HG03064 (cell line): ENCODE data around the gene FOXL1.

Experiments
- ATAC-seq: cut with Tn5 transposase; IDR thresholded peaks from one replicate; pipeline ENCODE4 v1.9.1; 2021; ENCODE audit warnings: low read depth; ENCODE audit not compliant: unreplicated experiment

The FOXL1 gene

DNA sequence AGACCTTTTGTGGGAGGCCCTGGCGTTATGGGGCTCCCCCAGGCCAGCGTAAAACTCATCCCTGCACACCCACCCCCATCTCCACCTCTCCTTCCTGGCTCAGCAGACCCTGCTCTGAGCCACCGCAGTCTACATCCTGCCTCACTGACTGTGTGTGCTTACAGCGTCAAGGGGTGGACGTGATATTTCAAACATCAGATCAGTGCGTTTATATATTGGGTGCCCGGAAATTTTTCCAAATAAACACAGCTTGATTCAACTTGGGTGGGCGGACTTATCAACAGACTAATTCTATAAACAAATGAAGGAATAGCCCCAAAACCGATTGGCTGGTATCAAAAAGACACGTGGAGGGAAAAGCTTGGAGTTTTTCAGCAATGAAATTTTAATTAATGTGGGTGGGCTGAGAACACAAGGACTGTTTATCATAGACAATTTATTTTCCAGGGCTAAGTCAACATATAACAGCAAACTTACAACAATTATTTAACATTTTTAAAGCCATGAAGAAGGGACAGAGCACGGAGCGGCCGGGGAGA is at the start of gene FOXL1:
Gene FOXL1, plus strand, starts transcription at position 489 of the 539 bp plus-strand sequence. CDS start 175 bp downstream, outside the sequence.
- ATAC-seq: no peak

GRCh38 chr16:86529160-86529559 is 49.2 kb upstream of the FOXL1 start:
- ATAC-seq: no peak

DNA sequence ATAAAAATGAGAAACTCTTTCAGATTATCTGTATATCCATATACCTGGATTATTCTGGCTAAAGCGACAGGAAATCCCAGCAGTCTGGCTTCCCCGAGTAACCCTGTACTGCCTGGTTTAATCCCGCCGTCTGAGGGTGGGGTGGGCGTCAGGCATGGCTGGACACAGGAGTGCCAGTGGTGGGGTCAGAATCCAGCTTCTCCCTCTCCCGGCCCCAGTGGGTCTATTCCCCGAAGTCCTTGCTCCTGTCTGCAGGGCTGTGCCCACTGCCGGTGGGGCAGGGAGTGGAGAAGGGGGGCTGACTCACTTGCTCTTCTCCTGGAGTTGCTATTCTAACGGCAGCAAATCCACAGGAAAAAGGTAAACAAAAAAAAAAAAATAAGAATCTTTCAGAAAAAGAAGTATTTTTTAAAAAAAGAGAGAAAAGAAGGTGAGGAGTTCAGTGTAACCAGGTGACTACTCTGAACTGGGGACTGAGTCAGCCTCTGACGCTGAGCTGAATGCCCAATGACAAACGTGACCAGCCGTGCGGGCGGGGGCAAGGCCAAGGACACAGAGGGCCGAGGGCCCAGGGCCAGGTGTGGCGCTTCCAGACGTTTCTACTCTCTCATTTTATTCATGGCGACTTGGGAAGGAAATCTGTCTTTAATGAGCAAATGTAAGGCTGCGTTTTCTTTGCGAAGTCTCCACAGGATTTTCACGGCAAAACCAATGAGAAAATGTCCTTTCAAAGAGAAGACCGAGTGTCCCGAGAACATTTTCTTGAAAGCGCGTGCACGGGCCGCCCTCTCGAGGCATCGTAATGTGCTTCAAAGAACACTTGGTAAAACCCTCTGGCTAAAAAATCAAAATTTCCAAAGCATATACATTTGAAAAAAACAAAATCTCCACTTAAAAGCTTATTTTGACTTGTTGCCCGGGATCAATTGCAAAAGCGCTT is 47.8 kb upstream of the FOXL1 start:
- ATAC-seq: no peak

- ATAC-seq: no peak
These were observed 47.2 kb upstream of the FOXL1 start for GRCh38 chr16:86531191-86531545.

DNA sequence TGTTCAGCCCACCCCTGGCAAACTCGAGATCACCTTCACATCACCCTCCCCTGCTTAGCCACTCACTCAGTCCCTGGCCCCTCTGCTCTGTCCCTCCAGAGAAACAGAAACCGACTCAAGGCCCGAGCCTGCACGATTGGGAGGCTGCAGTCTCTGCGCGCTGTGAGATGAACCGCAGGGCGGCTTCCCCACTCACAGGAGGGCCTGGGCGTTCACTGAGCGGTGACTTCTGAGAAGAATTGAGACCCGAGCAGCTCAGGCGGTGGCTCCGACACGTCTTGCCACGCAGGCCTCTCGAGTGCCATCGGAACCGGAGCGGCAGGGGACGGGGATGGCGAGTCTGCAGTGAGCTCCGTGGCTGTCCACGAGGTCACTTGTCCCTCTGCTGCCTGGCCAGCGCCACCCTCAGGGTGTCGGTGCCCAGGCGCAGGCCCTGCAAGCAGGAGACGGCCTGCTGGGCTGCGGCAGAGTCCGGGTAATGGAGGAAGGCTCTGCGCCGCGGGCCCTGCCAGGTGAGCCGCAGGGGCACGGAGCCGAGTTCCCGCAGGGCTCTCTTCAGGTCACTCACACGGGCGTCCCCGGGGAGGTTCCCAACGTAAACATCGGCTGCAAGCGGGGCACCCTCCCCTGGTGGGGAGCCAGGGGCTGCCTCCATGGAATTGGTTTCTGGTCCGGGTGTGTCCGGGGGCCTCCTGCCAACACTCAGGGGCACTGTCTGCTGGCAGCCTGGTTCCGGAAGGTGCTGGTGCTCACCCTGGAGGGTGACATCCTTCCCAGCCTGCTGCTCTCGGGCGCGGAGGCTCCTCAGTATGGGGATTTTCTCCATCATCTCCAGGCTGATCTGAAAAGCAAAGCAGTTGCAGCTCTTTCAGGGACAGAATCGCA is 46.5 kb upstream of the FOXL1 start:
- ATAC-seq: no peak

DNA sequence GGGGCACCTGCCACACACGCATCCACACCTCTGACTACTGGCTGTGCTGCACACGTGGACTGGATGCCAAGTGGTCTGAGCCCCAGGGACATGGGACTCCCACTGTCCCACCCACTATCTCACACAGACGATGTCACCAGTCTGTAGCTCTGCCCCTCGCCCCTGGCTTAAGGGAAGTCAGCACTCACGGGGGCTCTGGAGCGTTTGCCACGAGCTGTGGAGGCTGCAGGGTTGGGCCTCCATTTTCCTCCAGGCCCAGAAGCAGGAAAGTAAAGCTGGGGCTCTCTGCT is 45.9 kb upstream of the FOXL1 start:
- ATAC-seq: no peak

GRCh38 chr16:86533076-86533475 is 45.3 kb upstream of the FOXL1 start:
- ATAC-seq: no peak

DNA sequence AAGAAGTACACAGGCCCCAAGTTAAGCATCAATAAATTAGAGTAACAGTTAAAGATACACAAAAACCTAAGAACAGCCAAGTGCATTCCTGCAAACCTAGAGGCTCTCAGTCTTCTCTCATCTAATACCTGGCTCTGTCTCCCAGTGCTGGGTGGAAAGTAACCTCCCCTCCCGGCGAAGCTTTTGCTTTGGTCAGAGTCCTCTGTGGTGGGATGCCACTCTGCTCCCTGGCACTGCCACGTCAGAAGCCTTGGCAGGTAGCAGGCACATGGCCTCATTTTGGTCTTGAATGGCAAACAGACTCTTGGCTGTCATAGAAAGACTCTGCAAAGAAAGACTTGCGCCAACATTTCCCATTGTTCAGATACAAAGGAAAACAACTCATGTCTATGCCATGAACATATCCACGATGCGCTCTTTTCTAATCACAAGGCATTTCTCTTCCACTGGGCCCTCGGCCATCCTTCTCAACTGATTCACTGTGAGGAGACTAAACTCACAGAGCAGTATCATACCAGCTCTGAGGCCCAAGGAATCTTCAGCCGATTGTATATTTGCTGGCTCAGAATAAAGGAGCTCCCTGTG is 44.5 kb upstream of the FOXL1 start:
- no peak for ATAC-seq

GRCh38 chr16:86534779-86535615 is 43.4 kb upstream of the FOXL1 start:
- ATAC-seq: no peak

DNA sequence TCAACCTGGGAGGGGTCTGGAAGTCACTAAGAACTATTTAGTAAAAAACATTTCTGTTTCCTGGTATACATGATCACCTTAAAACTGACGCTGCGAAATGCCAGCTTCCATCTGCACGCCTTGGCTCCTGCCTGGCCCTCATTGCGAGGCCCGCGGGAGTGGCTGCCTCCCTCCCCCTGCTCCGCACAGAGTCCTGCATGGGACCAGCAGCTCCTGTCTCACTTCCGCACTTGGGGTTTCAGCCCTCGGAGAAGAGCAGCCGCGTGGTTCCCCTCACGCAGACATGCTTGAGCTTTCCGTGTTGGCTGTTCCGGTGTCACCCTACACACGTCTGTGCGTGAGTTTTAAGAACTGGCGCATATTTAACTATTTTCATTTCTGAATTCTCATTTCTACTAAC is 41.7 kb upstream of the FOXL1 start:
- no peak for ATAC-seq

GRCh38 chr16:86537486-86537885 is 40.9 kb upstream of the FOXL1 start:
- no peak for ATAC-seq

DNA sequence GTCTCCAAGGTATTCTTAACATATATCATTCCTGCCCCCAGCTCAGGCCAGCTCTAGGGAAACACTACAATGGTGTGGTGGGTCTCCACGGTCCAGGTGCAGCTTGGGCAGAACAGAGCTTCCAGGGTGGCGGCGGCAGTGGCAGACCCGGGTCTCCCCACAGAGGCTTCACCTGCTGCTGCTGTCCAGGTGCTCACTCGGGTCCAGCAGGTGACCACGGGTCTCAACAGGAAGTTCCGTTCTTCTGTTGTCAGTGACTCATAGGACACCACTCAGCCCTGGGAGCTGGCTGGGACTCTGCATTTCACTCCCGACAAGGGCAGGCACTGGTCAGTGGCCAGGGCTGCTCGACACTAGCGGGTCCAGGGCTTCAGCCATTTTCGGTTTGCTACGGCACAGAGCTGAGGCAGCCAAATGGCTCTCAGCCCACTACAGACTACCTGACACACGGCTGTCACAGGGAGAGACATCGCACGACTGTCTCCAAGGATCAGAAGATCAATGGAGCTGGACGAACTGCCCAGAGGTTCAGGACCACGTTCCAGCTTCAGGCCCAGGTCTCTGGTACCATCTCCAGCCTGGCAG is 40.1 kb upstream of the FOXL1 start:
- no peak for ATAC-seq

- ATAC-seq: no peak
These were observed 37.5 kb upstream of the FOXL1 start for GRCh38 chr16:86540894-86541293.

- no peak for ATAC-seq
These were observed 36.8 kb upstream of the FOXL1 start for GRCh38 chr16:86541560-86541959.

GRCh38 chr16:86542756-86543750 is 35.3 kb upstream of the FOXL1 start:
- ATAC-seq: no peak

- no peak for ATAC-seq
These were observed 32.9 kb upstream of the FOXL1 start for GRCh38 chr16:86545481-86545880.

- ATAC-seq: no peak
These were observed 32.3 kb upstream of the FOXL1 start for GRCh38 chr16:86545954-86546637.

GRCh38 chr16:86546638-86547013 is 31.7 kb upstream of the FOXL1 start:
- ATAC-seq: no peak
